HCT116 (cell line): ENCODE results near the gene TTLL10. TPM values are rescaled to one million over a fixed set of nuclear protein-coding genes. Genes with fewer than 3 reads are reported as not detected.

ENCODE experiments used
- ATAC-seq: fragments of 200-7000 bp; cut with Tn5 transposase; 2 replicates; pipeline ENCODE4 v1.9.1; 2020; ENCODE audit warnings: mild to moderate bottlenecking, moderate library complexity
- BruUV-seq: library from RNA; stranded (reverse); fragments of 400-500 nt; replicated peaks from 2 replicates; lab custom pipeline; 2021; lab: Mats Ljungman, UMichigan
- CTCF ChIA-PET: fragments of 300-600 bp; sonication (Branson Sonifier 250); formaldehyde crosslinking; loops from one replicate; lab custom pipeline; 2021; ENCODE audit warnings: antibody characterized with exemption; lab: Charles Lee
- POLR2A ChIA-PET: fragments of 300-600, 350-600 bp; sonication (Branson Sonifier 250); formaldehyde crosslinking; loops from one replicate; lab custom pipeline; 2021; ENCODE audit warnings: antibody characterized with exemption; lab: Charles Lee
- RAD21 ChIA-PET, 2 experiments: fragments of 300-600 bp; sonication (Branson Sonifier 250); formaldehyde crosslinking; loops; one replicate each; lab custom pipeline; 2023; ENCODE audit warnings: low total read pairs in 2 of 2; ENCODE audit not compliant: uncharacterized antibody in 2 of 2, unreplicated experiment in 2 of 2, low non-redundant PET in 1 of 2; lab: Charles Lee
- DNase-seq: peaks from one replicate; pipeline ENCODE4 v3.0.0-alpha.2; 2010; ENCODE audit warnings: low read depth, low spot score
- H2AFZ ChIP-seq: fragments of 200-600 bp; shearing (Covaris generic), sonication (generic); 2 replicates; pipeline ENCODE4 v1.6.1; 2017; ENCODE audit warnings: low read depth, mixed run types, mixed read lengths, antibody characterized with exemption, low read length; ENCODE audit not compliant: poor library complexity, severe bottlenecking
- H3K27ac ChIP-seq: 2 replicates; pipeline ENCODE4 v1.5.1; 2012; ENCODE audit warnings: low read depth, low read length
- H3K27me3 ChIP-seq: fragments of 200-600 bp; sonication (generic); 2 replicates; pipeline ENCODE4 v1.6.1; 2016; ENCODE audit warnings: mixed run types, low read length, mixed read lengths; ENCODE audit not compliant: insufficient read depth
- H3K36me3 ChIP-seq, 2 experiments: fragments of 200-500 bp in 1 of 2; fragments of 200-600 bp in 1 of 2; sonication (Bioruptor generic) in 1 of 2; sonication (generic) in 1 of 2; 2 replicates each; pipeline versions ENCODE4 v1.5.1 to v1.6.1; 2014 to 2016; ENCODE audit warnings: low read length in 2 of 2, inconsistent platforms in 1 of 2, mixed read lengths in 1 of 2, mixed run types in 1 of 2; ENCODE audit not compliant: insufficient read depth in 2 of 2, control insufficient read depth in 1 of 2
- H3K4me1 ChIP-seq, 2 experiments: fragments of 200-600 bp in 1 of 2; sonication (generic) in 1 of 2; 2 replicates each; pipeline versions ENCODE4 v1.5.1 to v1.6.1; 2012 to 2017; ENCODE audit warnings: low read length in 2 of 2, inconsistent platforms in 1 of 2, mild to moderate bottlenecking in 1 of 2, mixed read lengths in 1 of 2, mixed run types in 1 of 2, moderate library complexity in 1 of 2; ENCODE audit not compliant: insufficient read depth in 2 of 2, control insufficient read depth in 1 of 2
- H3K4me2 ChIP-seq: fragments of 200-600 bp; sonication (generic); 2 replicates; pipeline ENCODE4 v1.6.1; 2017; ENCODE audit warnings: mixed run types, low read length, mixed read lengths
- H3K4me3 ChIP-seq, 2 experiments: fragments of 200-600 bp in 1 of 2; sonication (generic) in 1 of 2; replicated peaks in 1 of 2; 2 replicates each; pipeline ENCODE4 v1.5.1; 2011 to 2016; ENCODE audit warnings: low read length in 2 of 2, control low read depth in 1 of 2, low read depth in 1 of 2, mild to moderate bottlenecking in 1 of 2, mixed read lengths in 1 of 2, mixed run types in 1 of 2
- H3K79me2 ChIP-seq: fragments of 200-600 bp; sonication (generic); 2 replicates; pipeline ENCODE4 v1.6.1; 2017; ENCODE audit warnings: mild to moderate bottlenecking, mixed run types, low read length, moderate library complexity, mixed read lengths; ENCODE audit not compliant: insufficient read depth
- H3K9ac ChIP-seq: fragments of 200-600 bp; sonication (generic); 2 replicates; pipeline ENCODE4 v1.6.1; 2016; ENCODE audit warnings: low read length, mixed read lengths
- H3K9me2 ChIP-seq: fragments of 200-600 bp; sonication (generic), shearing (Covaris generic); 2 replicates; pipeline ENCODE4 v1.6.1; 2017; ENCODE audit warnings: mixed run types, mild to moderate bottlenecking, moderate library complexity; ENCODE audit not compliant: insufficient read depth
- H3K9me3 ChIP-seq, 2 experiments: fragments of 200-500 bp in 1 of 2; fragments of 200-600 bp in 1 of 2; sonication (Bioruptor generic) in 1 of 2; sonication (generic) in 1 of 2; 2 replicates each; pipeline ENCODE4 v1.6.1; 2014 to 2017; ENCODE audit warnings: low read length in 2 of 2, mixed read lengths in 2 of 2, inconsistent platforms in 1 of 2, low read depth in 1 of 2, mild to moderate bottlenecking in 1 of 2, mixed run types in 1 of 2, moderate library complexity in 1 of 2; ENCODE audit not compliant: control insufficient read depth in 1 of 2, insufficient read depth in 1 of 2
- H4K20me1 ChIP-seq: fragments of 200-600 bp; sonication (generic), shearing (Covaris generic); 2 replicates; pipeline ENCODE4 v1.6.1; 2017; ENCODE audit warnings: mixed run types, mild to moderate bottlenecking, moderate library complexity; ENCODE audit not compliant: insufficient read depth
- CBX3 ChIP-seq: IDR thresholded peaks from 2 replicates; pipeline ENCODE4 v1.6.1; 2012; ENCODE audit warnings: low read depth
- CEBPB ChIP-seq: IDR thresholded peaks from 2 replicates; pipeline ENCODE4 v1.6.1; 2012; ENCODE audit warnings: low read depth
- CTCF ChIP-seq, 3 experiments: fragments of 200-600 bp in 1 of 3; sonication (generic) in 1 of 3; IDR thresholded peaks in 2 of 3; conservative IDR thresholded peaks in 1 of 3; 2 replicates each; pipeline ENCODE4 v1.5.1; 2012 to 2017; ENCODE audit warnings: low read depth in 2 of 3, low read length in 2 of 3, antibody characterized with exemption in 1 of 3, borderline replicate concordance in 1 of 3, control low read depth in 1 of 3, mild to moderate bottlenecking in 1 of 3, mixed read lengths in 1 of 3, mixed run types in 1 of 3, moderate library complexity in 1 of 3; ENCODE audit not compliant: insufficient read depth in 1 of 3
- ELF1 ChIP-seq: IDR thresholded peaks from 2 replicates; pipeline ENCODE4 v1.6.1; 2012; ENCODE audit warnings: low read depth, borderline replicate concordance
- EZH2 ChIP-seq: fragments of 200-600 bp; sonication (generic); IDR thresholded peaks from 2 replicates; pipeline ENCODE4 v1.6.1; 2017; ENCODE audit warnings: antibody characterized with exemption, mixed run types
- EZH2phosphoT487 ChIP-seq: fragments of 200-600 bp; IDR thresholded peaks from 2 replicates; pipeline ENCODE4 v1.6.1; 2018; ENCODE audit warnings: antibody characterized with exemption, borderline replicate concordance
- FOSL1 ChIP-seq: IDR thresholded peaks from 2 replicates; pipeline ENCODE4 v1.6.1; 2012; ENCODE audit warnings: low read depth
- JUND ChIP-seq: IDR thresholded peaks from 2 replicates; pipeline ENCODE4 v1.6.1; 2012
- POLR2A ChIP-seq: IDR thresholded peaks from 2 replicates; pipeline ENCODE4 v1.7.0; 2011; ENCODE audit warnings: borderline replicate concordance; ENCODE audit not compliant: insufficient read depth, insufficient read length; ENCODE audit errors: extremely low read depth
- POLR2AphosphoS5 ChIP-seq: IDR thresholded peaks from 2 replicates; pipeline ENCODE4 v1.6.1; 2011; ENCODE audit warnings: mild to moderate bottlenecking, low read depth, low read length, moderate library complexity
- REST ChIP-seq: IDR thresholded peaks from 2 replicates; pipeline ENCODE4 v1.6.1; 2012; ENCODE audit warnings: low read depth
- SIN3A ChIP-seq: IDR thresholded peaks from 2 replicates; pipeline ENCODE4 v1.6.1; 2012; ENCODE audit warnings: low read depth
- SP1 ChIP-seq: IDR thresholded peaks from 2 replicates; pipeline ENCODE4 v1.6.1; 2012; ENCODE audit warnings: low read depth
- SRF ChIP-seq: IDR thresholded peaks from 2 replicates; pipeline ENCODE4 v1.6.1; 2012; ENCODE audit warnings: low read depth
- TCF7L2 ChIP-seq: IDR thresholded peaks from 2 replicates; pipeline ENCODE4 v1.7.0; 2011; ENCODE audit warnings: borderline replicate concordance, inconsistent platforms; ENCODE audit not compliant: insufficient read depth, insufficient read length; ENCODE audit errors: extremely low read depth
- YY1 ChIP-seq: IDR thresholded peaks from 2 replicates; pipeline ENCODE4 v1.6.1; 2011; ENCODE audit warnings: low read length, low read depth, moderate library complexity, mild to moderate bottlenecking; ENCODE audit not compliant: insufficient replicate concordance; ENCODE audit errors: extremely low read depth
- ZFX ChIP-seq: fragments of 450-650 bp; IDR thresholded peaks from 2 replicates; pipeline ENCODE4 v1.6.1; 2017
- ZNF274 ChIP-seq: fragments of 200-500 bp; sonication (Bioruptor generic); IDR thresholded peaks from 2 replicates; pipeline ENCODE4 v1.6.1; 2014; ENCODE audit warnings: mild to moderate bottlenecking, low read depth, low read length, inconsistent platforms
- intact Hi-C: fragments of 100-400 bp; cut with micrococcal nuclease; formaldehyde crosslinking; loops from 2 replicates; pipeline ENCODE4 v1.10.0; 2022
- total RNA-seq: library from RNA; stranded (reverse); gene quantifications from one replicate; pipeline ENCODE4 v1.2.1, GENCODE V29; 2021; ENCODE audit not compliant: unreplicated experiment
- TF ChIP-seq, protein P1 (sequence below): IDR thresholded peaks from 2 replicates; pipeline ENCODE4 v1.6.1; 2012
- TF ChIP-seq, protein P2 (sequence below): IDR thresholded peaks from 2 replicates; pipeline ENCODE4 v1.6.1; 2011; ENCODE audit warnings: mild to moderate bottlenecking, low read length, moderate library complexity; ENCODE audit not compliant: insufficient replicate concordance; ENCODE audit errors: extremely low read depth

The TTLL10 gene
- total RNA-seq, 1 experiment from 2014 or later: 0.10 TPM

DNA sequence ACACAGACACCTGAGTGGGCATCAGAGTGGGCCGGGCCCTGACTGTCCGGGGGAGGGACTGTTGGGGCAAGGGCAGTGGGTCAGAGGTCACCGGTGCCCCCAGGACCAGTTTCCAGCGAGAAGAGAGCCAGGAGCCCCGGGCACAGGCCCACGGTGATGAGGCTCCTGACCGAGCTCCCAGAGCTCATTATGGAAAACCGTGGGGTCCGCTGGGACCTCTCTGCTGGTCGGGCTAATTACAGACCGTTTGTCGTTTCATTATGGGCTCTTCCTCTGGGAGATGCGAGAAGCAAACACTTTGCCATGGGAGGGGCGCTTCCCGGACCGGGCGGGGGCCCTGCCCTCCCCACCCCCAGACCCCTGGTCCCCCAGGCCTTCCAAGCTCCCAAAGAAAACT lies 12.0 kb upstream of the TTLL10 start:
- Histone ChIP-seq H3K27me3 (no peaks in the 10 kb centered on the region), H3K27ac (peak overlapping the region; percentile 67; the same call in 1 of the 2 replicates), H2AFZ (no peak overlapping the region), H3K9ac (peak overlapping the region; percentile 96; the same call in 1 of the 2 replicates), H3K9me2 (no peaks in the 10 kb centered on the region), H3K79me2 (peaks cover 38% of the 10 kb centered on the region), H4K20me1 (no peaks in the 10 kb centered on the region), H3K4me1 (peaks cover 26 to 59% of the 10 kb centered on the region in 2 experiments), H3K9me3 (no peaks in the 10 kb centered on the region), H3K4me3 (no peak overlapping the region), H3K36me3 (no peaks in the 10 kb centered on the region), H3K4me2 (peak overlapping the region; percentile 93)
- DNase-seq: no peak
- ChIA-PET CTCF (no interaction called here), POLR2A (interaction anchor here (1.3 kb wide), 1 partner anchor 147 kb away, joined by 5 read pairs; no protein-coding TSS in a partner anchor), RAD21 (no interaction called here)
- BruUV-seq: no TSS peak
- ATAC-seq: no peak
- TF ChIP-seq EZH2: no peak
- TF ChIP-seq CTCF (IDR thresholded peaks at IDR 0.05 in 2 of 3, conservative IDR thresholded peaks at IDR 0.05 in 1 of 3; ENCODE audit: borderline replicate concordance in 1 of 3, insufficient read depth in 1 of 3, low read depth in 2 of 3, low read length in 2 of 3): no peak
- no peak for TF ChIP-seq SRF
- TF ChIP-seq EZH2phosphoT487: no peak
- TF ChIP-seq ELF1: no peak
- TF ChIP-seq CBX3: no peak
- TF ChIP-seq ZNF274: no peak
- TF ChIP-seq SIN3A: no peak
- TF ChIP-seq FOSL1: no peak
- TF ChIP-seq CEBPB: no peak
- no peak for TF ChIP-seq ZFX
- TF ChIP-seq, protein P1, sequence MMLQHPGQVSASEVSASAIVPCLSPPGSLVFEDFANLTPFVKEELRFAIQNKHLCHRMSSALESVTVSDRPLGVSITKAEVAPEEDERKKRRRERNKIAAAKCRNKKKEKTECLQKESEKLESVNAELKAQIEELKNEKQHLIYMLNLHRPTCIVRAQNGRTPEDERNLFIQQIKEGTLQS: no peak
- TF ChIP-seq SP1: no peak
- no peak for TF ChIP-seq POLR2AphosphoS5
- TF ChIP-seq, protein P2, sequence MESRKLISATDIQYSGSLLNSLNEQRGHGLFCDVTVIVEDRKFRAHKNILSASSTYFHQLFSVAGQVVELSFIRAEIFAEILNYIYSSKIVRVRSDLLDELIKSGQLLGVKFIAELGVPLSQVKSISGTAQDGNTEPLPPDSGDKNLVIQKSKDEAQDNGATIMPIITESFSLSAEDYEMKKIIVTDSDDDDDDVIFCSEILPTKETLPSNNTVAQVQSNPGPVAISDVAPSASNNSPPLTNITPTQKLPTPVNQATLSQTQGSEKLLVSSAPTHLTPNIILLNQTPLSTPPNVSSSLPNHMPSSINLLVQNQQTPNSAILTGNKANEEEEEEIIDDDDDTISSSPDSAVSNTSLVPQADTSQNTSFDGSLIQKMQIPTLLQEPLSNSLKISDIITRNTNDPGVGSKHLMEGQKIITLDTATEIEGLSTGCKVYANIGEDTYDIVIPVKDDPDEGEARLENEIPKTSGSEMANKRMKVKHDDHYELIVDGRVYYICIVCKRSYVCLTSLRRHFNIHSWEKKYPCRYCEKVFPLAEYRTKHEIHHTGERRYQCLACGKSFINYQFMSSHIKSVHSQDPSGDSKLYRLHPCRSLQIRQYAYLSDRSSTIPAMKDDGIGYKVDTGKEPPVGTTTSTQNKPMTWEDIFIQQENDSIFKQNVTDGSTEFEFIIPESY: no peak
- TF ChIP-seq TCF7L2: no peak
- TF ChIP-seq REST: no peak
- no peak for TF ChIP-seq JUND
- TF ChIP-seq YY1: no peak
- no peak for TF ChIP-seq POLR2A
- intact Hi-C loops: loop anchor here (5.0 kb wide), 1 partner anchor 46 kb away; the partner anchor contains the start of gene TNFRSF18
